ENCODE results near the gene MIOS.

- TF ChIP-seq, protein P1, sequence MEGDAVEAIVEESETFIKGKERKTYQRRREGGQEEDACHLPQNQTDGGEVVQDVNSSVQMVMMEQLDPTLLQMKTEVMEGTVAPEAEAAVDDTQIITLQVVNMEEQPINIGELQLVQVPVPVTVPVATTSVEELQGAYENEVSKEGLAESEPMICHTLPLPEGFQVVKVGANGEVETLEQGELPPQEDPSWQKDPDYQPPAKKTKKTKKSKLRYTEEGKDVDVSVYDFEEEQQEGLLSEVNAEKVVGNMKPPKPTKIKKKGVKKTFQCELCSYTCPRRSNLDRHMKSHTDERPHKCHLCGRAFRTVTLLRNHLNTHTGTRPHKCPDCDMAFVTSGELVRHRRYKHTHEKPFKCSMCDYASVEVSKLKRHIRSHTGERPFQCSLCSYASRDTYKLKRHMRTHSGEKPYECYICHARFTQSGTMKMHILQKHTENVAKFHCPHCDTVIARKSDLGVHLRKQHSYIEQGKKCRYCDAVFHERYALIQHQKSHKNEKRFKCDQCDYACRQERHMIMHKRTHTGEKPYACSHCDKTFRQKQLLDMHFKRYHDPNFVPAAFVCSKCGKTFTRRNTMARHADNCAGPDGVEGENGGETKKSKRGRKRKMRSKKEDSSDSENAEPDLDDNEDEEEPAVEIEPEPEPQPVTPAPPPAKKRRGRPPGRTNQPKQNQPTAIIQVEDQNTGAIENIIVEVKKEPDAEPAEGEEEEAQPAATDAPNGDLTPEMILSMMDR (IDR thresholded peaks at IDR 0.05) = no peak
- no peak for TF ChIP-seq POLR2A (IDR thresholded peaks at IDR 0.05)
These were observed 18.7 kb downstream of the MIOS start for GRCh38 chr7:7585241-7585928.
